Activated T-helper 1 cell treated with anti-CD3 and anti-CD28 coated beads, Interleukin-2, amount 50 U/mL, for 16 hours (primary cell): Measurements from ENCODE around the gene MMP15.

Source experiments
- DNase-seq, 2 donors: peaks; one replicate each; pipeline ENCODE4 v3.0.0-alpha.2; 2020; ENCODE audit warnings: low read depth in 1 of 2, low spot score in 1 of 2

Gene MMP15

DNA sequence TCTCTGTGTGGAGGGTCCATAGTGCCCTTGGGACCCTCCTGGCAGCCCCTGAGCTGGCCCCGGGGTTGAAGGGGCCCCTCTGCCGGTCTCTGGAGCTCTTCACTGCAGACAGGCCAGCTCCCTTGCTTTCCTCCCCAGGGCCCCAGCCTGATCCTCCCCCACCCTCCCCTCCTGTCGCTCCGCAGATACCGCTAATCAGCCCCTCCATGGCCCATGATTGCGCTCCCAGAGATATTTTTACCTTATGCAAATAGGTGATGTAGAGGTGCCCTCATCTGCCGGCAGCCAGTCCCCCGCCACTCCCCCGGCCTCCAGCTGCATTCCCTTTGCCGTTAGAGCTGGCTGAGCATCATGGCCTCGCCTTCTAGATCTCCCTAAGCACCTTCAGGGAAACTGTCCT lies 9.2 kb downstream of the MMP15 start:
- DNase-seq = no peak

DNA sequence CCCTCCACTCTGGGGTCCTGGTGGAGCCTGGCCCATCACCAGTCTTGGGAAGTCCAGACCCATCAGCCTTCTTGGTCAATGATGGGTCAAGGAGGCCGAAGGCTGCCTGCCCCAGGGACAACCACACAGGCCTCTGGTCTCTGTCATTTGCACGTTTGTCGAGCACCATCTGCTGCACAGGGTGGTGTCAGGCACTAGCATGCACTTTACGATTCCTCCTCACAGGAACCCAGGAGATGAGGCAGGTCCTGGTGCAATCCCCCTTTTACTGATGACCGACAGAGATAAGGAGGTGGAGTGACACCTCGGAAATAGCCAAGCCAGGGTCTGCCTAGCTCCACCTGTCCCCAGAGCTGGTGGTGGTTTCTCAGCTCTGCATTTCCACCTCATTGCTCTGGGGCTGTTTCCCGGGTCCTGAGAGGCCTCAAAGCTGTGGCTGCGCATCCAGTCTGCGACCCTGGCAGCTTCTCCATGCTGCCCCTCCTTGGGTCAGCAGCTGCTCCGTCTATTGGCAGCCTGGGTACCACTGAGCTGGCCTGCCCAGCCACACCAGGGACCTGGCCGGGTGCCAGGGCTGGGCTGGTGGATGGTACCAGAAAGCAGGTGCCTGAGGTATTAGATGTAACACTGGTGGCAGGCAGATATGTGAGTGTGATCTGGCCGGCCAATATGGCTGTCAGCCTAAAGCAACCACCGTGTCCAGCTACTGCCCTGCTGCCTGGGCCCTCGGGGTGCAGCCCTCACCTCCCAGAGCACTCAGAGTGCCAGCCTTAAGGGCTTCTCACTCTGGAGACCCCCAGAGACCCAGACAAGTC lies 10.0 kb downstream of the MMP15 start:
- no peak for DNase-seq

DNA sequence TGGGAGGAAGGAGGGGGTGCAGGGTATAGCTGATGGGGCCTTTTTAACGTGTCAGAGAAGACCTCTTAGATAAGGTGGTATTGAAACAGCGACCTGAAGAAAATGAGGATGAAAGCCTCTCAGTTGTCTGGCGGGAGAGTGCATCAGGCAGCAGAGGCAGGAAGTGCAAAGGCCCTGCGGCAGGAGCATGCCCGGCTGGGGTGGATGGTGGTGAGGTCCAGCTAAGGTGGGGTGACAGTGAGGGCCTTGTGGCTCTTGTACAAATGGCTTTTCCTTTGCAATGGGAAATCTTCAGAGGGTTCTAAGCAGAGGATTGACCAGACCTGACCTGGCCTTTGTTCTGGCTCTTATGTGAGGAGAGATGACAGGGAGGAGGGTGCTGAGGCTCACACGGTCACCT lies 11.4 kb downstream of the MMP15 start:
- DNase-seq = no peak

DNA sequence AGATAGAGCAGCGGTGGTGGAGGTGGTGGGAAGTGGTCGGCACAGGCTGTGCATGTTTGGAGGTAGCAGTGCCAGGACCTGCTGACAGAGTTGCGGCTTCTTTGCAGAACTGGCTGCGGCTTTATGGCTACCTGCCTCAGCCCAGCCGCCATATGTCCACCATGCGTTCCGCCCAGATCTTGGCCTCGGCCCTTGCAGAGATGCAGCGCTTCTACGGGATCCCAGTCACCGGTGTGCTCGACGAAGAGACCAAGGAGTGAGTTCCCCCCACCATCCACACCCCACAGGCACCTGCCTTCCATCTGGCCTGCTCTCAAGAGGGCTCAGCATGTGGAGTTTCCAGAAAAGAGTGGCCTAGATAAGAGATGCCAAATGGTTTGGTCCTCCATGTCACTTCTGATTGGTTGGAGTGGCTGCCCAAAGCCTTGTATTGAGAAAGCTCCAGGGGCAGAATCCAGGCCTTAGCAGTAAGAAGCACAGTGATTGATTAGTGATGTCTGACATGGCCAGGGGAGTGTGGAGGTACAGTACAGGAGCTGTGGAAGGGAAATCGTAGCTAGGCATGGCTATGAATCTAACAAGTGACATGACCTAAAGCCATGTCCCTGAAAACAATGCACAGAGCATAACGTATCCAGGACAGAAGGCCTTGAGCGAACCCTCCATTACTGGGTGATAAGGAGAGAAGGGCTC lies 12.0 kb downstream of the MMP15 start:
- DNase-seq = no peak

DNA sequence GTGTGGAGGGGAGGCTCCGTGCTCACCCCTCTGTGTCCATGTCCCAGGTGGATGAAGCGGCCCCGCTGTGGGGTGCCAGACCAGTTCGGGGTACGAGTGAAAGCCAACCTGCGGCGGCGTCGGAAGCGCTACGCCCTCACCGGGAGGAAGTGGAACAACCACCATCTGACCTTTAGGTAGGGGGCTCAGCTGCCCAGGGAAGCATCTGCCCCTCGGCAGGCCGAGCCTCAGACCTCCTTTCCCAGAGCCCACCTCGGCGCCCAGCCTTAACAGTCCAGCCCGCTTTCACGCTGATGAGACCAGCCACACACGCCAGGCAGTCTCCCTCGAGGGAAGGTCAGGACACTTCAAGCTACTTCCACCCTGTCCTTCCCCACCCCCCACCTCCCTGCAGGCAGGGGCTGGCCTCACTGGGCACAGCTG lies 12.7 kb downstream of the MMP15 start:
- DNase-seq = no peak

DNA sequence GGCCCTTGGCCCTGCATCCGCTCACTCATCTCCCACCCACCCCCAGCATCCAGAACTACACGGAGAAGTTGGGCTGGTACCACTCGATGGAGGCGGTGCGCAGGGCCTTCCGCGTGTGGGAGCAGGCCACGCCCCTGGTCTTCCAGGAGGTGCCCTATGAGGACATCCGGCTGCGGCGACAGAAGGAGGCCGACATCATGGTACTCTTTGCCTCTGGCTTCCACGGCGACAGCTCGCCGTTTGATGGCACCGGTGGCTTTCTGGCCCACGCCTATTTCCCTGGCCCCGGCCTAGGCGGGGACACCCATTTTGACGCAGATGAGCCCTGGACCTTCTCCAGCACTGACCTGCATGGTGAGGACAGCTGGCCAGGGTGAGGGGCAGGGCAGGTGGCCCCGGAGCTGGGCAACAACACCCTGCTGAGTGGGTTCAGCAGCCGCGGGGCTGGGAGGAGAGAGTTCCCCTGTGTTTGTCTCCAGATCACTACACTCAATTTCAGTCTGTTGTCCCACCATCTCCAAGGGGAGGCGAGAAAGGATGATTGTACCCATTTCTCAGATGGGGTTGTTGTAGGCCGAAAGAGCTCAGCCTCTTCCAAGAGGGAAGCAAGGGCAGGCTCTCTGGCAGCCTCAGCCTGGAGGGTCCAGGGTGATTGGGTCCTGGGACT lies 14.4 kb downstream of the MMP15 start:
- no peak for DNase-seq

DNA sequence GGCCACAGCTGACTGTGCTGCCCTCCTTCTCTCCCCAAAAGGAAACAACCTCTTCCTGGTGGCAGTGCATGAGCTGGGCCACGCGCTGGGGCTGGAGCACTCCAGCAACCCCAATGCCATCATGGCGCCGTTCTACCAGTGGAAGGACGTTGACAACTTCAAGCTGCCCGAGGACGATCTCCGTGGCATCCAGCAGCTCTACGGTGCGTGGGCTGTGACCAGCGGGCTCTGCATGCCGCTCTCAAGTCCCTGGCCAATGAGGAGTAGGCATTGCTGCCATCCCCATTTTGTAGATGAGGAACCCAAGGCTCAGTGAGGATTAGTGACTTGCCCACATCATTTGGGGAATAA lies 14.9 kb downstream of the MMP15 start:
- DNase-seq = no peak

DNA sequence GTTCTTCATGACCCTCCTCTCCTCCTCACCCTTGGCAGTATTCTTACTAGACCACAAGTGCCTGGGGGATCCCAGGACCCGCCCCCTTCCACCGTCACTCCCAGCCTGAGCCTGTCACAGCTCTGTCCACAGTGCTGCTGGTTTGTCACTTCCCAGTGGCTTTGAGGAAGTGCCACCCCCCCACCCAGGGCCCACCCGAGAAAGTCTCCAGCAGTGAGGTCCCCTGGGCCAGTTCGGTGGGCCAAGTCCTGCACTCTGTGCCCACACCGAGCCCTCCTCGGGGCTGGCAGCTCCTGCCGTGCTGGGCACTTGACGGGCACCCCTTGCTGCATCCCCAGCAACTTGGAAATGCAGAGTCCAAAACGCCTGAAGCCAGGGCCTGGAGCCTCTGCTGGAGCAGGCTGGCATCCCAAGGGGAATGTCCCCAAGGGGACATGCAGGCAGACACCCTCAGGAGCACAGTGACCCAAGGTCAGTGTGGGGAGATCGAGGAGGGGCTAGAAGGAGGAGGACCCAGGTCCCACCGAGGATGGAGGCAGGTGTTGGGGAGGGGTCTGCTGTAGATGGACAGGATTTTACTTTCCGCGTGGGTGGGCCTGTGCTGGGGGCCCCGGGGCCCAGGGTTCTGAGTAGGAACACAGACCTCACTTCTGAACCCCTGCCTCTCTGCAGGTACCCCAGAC lies 15.5 kb downstream of the MMP15 start:
- DNase-seq = no peak

DNA sequence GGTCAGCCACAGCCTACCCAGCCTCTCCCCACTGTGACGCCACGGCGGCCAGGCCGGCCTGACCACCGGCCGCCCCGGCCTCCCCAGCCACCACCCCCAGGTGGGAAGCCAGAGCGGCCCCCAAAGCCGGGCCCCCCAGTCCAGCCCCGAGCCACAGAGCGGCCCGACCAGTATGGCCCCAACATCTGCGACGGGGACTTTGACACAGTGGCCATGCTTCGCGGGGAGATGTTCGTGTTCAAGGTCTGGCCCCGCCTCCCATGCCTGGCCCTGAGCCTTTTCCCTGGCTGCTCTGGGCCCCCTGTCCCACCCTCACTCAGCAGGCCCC lies 16.0 kb downstream of the MMP15 start:
- no peak for DNase-seq

DNA sequence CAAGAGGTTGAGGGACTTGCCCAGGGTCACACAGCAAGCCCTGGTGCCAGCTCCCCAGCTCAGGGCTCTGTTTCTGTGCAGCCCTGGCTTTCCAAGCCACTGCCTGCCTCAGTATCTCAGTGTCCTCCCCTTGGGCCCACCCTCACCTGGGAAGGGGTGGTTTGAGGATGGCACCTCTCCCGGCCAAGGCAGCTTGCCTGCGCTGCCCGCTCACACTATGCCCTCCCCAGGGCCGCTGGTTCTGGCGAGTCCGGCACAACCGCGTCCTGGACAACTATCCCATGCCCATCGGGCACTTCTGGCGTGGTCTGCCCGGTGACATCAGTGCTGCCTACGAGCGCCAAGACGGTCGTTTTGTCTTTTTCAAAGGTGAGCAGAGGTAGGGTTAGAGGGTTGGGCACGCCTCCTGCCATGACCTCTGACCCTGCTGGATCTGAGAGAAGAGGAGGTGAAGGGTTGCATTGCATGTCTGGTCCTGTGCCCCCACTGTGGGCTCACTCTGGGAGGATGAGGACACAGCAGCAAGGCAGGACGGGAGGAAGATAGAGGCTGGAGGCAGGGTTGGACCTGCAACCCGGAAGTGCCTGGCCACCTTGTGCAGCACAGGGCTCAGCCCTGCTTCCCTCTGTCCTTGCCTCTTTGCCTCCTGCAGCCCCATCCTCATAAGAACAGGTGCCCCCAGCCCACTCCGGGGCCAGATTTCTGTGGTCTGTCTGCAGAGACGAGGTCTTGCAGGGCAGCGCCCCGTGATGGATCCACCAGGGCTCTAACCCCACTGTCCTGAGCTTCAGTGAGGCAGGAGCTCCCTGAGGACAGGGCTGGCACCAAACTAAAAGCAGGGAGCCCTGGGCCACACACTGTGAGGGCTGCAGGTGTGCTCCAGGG lies 16.7 kb downstream of the MMP15 start:
- no peak for DNase-seq

DNA sequence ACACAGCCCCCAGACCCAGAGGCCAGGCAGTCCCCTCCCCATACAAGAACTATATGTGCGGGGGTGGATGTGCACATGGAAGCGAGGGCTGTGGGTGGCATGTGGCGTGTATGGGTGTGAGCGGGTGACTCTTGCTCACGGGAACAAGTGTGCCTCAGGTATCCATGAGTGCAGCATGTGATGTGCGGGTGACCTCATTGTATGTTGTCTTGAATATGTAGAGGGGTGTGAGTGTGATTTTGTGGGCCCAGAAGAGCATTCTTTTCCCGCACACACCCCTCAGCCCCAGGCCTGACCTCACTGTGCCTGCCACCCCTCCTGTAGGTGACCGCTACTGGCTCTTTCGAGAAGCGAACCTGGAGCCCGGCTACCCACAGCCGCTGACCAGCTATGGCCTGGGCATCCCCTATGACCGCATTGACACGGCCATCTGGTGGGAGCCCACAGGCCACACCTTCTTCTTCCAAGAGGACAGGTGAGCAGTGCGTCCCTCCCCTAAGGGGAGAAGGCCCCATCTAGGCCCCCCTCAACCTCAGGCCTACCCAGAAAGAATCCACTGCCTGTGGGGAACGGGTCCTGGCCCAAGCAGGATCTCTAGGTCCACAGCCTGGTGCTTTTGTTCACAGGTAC lies 17.4 kb downstream of the MMP15 start:
- no peak for DNase-seq

DNA sequence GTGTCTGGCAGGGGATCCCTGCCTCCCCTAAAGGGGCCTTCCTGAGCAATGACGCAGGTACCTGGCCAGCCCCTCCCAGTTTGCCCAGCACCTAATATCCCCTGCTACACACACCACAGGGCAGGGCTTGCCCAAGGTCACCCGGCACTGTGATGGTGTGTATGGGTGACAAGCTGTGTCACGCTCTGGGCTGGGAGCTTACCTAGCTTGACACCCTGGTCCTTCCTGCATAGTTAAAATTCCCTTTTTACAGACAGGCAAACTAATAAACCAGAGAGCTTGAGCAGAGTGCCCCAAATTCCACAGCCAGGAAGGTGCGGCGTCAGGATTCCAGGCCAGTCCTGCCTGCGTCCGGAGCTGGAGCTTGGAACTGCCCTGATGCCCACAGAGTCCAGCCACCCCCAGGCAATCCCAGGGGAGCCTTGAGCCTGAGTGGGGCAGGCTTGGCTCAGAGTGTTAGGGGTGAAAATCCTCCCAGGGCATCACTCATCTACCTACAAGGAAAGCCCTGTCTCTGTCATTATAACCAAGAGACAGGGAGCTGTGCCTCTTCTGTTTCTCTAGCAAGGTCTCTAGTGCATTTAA lies 18.1 kb downstream of the MMP15 start:
- DNase-seq = no peak

DNA sequence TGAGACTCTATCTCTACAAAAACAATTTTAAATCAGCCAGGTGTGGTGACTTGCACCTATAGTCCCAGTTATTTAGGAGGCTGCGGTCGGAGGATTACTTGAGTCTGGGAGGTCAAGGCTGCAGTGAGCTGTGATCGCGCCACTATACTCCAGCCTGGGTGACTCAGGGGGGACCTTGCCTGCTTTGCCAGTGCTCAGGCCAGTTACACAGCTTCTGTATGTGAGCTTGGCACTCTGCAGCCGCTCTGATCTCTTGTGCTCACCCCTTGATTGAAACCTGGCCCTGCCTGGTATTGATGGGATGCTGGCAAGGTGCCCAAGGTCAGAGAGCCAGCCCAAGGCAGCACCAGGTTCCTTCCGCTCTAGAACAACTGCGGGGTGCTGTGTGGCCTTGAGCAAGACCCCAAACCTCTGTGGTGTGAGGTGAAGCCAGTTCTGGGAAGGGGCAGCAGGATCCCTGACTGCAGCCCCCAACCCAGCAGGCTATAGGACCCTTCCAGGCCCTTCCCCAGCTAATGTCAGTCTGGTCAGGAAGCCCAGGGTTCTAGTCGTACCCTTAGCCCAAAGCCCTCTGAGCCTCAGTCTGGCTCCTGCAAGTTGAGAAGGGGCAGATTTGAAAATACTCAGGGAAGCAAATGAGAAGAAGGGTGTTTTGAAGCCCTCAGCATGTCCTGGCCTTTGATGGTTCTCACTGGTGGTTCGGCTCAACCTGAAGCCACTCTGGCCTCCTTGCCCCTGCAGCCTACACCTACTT lies 18.9 kb downstream of the MMP15 start:
- no peak for DNase-seq

DNA sequence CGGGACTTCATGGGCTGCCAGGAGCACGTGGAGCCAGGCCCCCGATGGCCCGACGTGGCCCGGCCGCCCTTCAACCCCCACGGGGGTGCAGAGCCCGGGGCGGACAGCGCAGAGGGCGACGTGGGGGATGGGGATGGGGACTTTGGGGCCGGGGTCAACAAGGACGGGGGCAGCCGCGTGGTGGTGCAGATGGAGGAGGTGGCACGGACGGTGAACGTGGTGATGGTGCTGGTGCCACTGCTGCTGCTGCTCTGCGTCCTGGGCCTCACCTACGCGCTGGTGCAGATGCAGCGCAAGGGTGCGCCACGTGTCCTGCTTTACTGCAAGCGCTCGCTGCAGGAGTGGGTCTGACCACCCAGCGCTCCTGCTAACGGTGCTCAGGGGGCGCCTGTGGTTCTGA lies 19.5 kb downstream of the MMP15 start:
- no peak for DNase-seq

DNA sequence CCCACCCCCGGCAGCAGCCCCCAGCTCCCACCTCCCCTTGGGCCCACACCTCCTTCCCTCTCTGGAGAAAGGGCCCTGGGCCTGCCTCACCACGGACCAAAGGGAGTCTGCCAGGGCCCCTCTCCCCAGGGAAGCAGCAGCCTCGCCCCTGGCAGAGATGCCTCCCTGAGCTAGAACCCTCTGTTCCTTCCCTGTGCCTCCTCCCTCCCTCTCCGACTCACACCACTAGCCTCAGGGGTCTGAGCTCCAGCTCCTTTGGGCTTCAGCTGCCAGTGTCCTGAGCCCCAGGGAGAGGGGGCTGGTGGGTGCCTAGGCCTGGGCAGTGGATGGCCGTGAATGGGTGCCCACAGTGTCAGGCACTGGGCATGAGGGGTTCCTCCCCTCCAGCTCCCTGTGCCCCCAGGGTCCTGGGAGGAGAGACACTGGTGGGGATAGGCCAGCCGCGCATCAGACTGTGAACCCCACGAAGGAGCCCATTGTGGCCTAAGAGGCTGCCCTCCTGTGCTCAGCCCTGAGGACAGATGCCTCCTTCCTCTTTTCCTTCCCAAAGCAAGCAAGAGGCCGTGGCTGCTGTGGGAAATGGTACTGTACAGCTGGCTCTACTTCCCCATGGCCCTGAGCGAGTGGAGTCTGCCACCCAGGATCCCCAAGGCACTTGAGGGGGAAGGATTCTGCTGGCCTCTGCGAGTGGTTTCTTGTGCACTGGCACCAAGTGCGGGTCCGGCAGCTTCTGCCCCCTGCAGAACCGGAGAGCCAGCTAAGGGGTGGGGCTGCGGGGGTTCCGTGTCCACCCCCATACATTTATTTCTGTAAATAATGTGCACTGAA lies 20.7 kb downstream of the MMP15 start:
- DNase-seq = no peak

DNA sequence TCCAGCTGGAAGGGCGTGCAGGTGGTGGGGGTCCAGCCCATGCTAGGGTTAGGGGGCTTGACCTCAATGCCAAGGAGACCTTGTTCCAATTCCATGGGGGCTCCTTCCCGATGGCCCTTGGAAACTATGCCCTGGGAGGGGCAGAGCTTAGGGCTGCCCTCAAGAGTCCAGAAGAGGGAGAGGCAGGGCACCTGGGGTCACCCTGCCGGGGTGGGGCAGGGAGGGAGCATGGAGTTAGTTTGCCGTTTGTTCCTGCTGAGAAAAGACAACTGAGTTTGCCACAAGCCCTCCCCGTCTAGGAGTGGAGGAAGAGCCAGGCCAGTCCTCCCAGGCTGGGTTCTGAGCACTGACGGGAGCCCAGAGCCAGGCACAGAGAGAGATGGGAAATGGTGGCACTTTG lies 21.4 kb downstream of the MMP15 start:
- DNase-seq = no peak

DNA sequence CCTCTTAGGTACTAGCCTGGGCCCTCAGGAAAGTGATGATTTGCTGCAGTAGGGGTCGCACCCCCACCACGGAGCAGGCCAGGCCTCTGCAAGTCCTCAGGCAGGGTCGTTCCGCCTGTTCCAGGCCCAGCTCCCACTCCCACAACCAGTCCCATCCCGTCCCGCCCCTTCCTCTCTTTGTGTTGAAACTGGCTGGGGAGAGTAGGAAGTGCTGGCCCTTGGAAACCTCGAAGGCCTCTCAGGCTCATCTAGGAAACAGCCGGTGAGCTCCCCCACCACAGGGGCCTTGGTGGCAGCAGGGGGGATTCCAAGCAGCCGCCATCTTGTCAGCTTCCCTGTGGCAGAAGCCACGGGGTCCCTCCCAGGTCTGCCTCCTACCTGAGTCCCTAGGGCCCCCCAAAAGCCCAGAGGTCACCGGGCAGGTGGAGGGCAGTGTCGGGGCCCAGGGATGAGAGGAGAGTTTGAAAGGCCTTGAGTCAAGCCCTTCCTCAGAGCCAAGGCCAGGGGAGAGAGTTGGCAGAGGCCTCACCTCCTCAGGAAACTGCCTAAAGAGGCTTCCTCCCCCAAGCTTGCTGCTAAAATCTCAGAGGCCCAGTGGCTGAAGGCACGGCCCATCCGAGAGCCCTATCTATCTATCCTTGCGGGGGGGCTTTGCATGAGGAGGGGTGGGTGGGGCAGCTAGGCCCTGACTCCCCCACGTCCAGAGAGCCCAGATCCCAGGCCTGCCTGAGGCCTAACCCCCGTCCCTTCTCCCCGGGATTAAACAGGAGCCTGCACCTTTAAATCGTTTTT lies 22.2 kb downstream of the MMP15 start:
- DNase-seq = no peak
